Measurements from ENCODE around the gene GJC3.

GRCh38 chr7:99920149-99920548 lies 9.3 kb downstream of the GJC3 start:
- TF ChIP-seq YY1 (IDR thresholded peaks at IDR 0.05; ENCODE audit: insufficient read depth, insufficient read length) (no peak), SUZ12 (IDR thresholded peaks at IDR 0.05; ENCODE audit: extremely low read depth, insufficient read depth, insufficient read length) (no peak), ZNF274 (IDR thresholded peaks at IDR 0.05; ENCODE audit: low read depth, low read length) (no peak)

All from NT2/D1 (cell line).